SK-N-SH (cell line): ENCODE results near the gene EIF4G1. TPM values are rescaled to one million over a fixed set of nuclear protein-coding genes. Genes with fewer than 3 reads are reported as not detected.

ENCODE experiments used
- CTCF ChIA-PET: fragments of 300-600, 350-600 bp; formaldehyde crosslinking; extraction: SDS; loops from one replicate; lab custom pipeline; 2021; lab: Yijun Ruan, JAX
- POLR2A ChIA-PET: fragments of 350-600 bp; sonication (Branson Sonifier 250); formaldehyde crosslinking; extraction: SDS; loops from one replicate; lab custom pipeline; 2020; ENCODE audit warnings: antibody characterized with exemption, inconsistent platforms; lab: Yijun Ruan, JAX
- DNase-seq: peaks from one replicate; pipeline ENCODE4 v3.0.0; 2012
- H2AFZ ChIP-seq: fragments of 200-600 bp; sonication (generic); 2 replicates; pipeline ENCODE4 v1.8.1; 2016; ENCODE audit warnings: antibody characterized with exemption, mild to moderate bottlenecking, low read depth
- H3F3A ChIP-seq: fragments of 200-600 bp; sonication (generic); replicated peaks from 2 replicates; pipeline ENCODE3; 2016; ENCODE audit warnings: antibody characterized with exemption, mild to moderate bottlenecking; ENCODE audit not compliant: insufficient read depth
- H3K27ac ChIP-seq, 2 experiments: fragments of 200-500 bp in 1 of 2; fragments of 200-600 bp in 1 of 2; sonication (Bioruptor generic) in 1 of 2; sonication (generic), shearing (Covaris generic) in 1 of 2; 2 replicates each; pipeline versions ENCODE4 v1.5.1 to v1.6.1; 2014 to 2016; ENCODE audit warnings: low read depth in 2 of 2, inconsistent platforms in 1 of 2, low read length in 1 of 2, mild to moderate bottlenecking in 1 of 2, mixed read lengths in 1 of 2
- H3K27me3 ChIP-seq: fragments of 200-600 bp; sonication (generic), shearing (Covaris generic); 2 replicates; pipeline ENCODE4 v1.6.1; 2016; ENCODE audit warnings: mixed run types; ENCODE audit not compliant: insufficient read depth
- H3K36me3 ChIP-seq, 2 experiments: fragments of 200-500 bp in 1 of 2; fragments of 200-600 bp in 1 of 2; sonication (Bioruptor generic) in 1 of 2; sonication (generic) in 1 of 2; replicated peaks in 1 of 2; 2 replicates each; pipeline versions ENCODE3 to v1.5.1; 2014 to 2016; ENCODE audit warnings: low read length in 1 of 2, mild to moderate bottlenecking in 1 of 2; ENCODE audit not compliant: insufficient read depth in 2 of 2, control insufficient read depth in 1 of 2
- H3K4me1 ChIP-seq, 2 experiments: fragments of 200-500 bp in 1 of 2; fragments of 200-600 bp in 1 of 2; sonication (Bioruptor generic) in 1 of 2; sonication (generic), shearing (Covaris generic) in 1 of 2; 2 replicates each; pipeline versions ENCODE4 v1.5.1 to v1.6.1; 2014 to 2016; ENCODE audit warnings: low read depth in 1 of 2, low read length in 1 of 2, mixed run types in 1 of 2; ENCODE audit not compliant: insufficient read depth in 2 of 2, control insufficient read depth in 1 of 2
- H3K4me2 ChIP-seq: fragments of 200-600 bp; sonication (generic), shearing (Covaris generic); 2 replicates; pipeline ENCODE4 v1.6.1; 2017; ENCODE audit warnings: mixed run types
- H3K4me3 ChIP-seq, 2 experiments: fragments of 200-500 bp in 1 of 2; fragments of 200-600 bp in 1 of 2; sonication (Bioruptor generic) in 1 of 2; sonication (generic), shearing (Covaris generic) in 1 of 2; 2 replicates each; pipeline versions ENCODE4 v1.5.1 to v1.8.1; 2014 to 2016; ENCODE audit warnings: low read depth in 2 of 2, inconsistent platforms in 1 of 2, low read length in 1 of 2, mild to moderate bottlenecking in 1 of 2, mixed read lengths in 1 of 2, moderate library complexity in 1 of 2
- H3K79me2 ChIP-seq: fragments of 200-600 bp; sonication (generic); 2 replicates; pipeline ENCODE4 v1.8.1; 2017; ENCODE audit warnings: mild to moderate bottlenecking; ENCODE audit not compliant: insufficient read depth
- H3K9ac ChIP-seq: fragments of 200-600 bp; sonication (generic); 2 replicates; pipeline ENCODE4 v1.6.1; 2017; ENCODE audit warnings: mixed run types
- H3K9me2 ChIP-seq: fragments of 200-600 bp; sonication (generic); 2 replicates; pipeline ENCODE4 v1.6.1; 2017; ENCODE audit warnings: mixed run types
- H3K9me3 ChIP-seq: fragments of 200-600 bp; sonication (generic); 2 replicates; pipeline ENCODE4 v1.6.1; 2017; ENCODE audit warnings: mixed run types, mild to moderate bottlenecking, moderate library complexity
- H4K20me1 ChIP-seq: fragments of 200-600 bp; sonication (generic); 2 replicates; pipeline ENCODE4 v1.6.1; 2017; ENCODE audit warnings: mild to moderate bottlenecking, mixed run types; ENCODE audit not compliant: insufficient read depth
- CHD2 ChIP-seq: fragments of 150-350 bp; IDR thresholded peaks from 2 replicates; pipeline ENCODE4 v1.6.1; 2018; ENCODE audit warnings: low read length; ENCODE audit not compliant: partially characterized antibody
- ELF1 ChIP-seq: IDR thresholded peaks from 2 replicates; pipeline ENCODE4 v1.4.0; 2012
- FOXJ3 ChIP-seq: sonication (generic); formaldehyde crosslinking; IDR thresholded peaks from 2 replicates; pipeline ENCODE4 v1.5.1; 2020; ENCODE audit warnings: mild to moderate bottlenecking, missing genetic modification reagents
- MEF2A ChIP-seq: IDR thresholded peaks from 2 replicates; pipeline ENCODE4 v1.4.0; 2012; ENCODE audit warnings: low read depth, borderline replicate concordance
- POLR2AphosphoS5 ChIP-seq: IDR thresholded peaks from 2 replicates; pipeline ENCODE4 v1.6.1; 2012; ENCODE audit warnings: low read depth, low read length
- RAD21 ChIP-seq: IDR thresholded peaks from 2 replicates; pipeline ENCODE4 v1.6.1; 2012; ENCODE audit warnings: mild to moderate bottlenecking, low read length
- RCOR1 ChIP-seq: fragments of 150-350 bp; IDR thresholded peaks from 2 replicates; pipeline ENCODE4 v1.6.1; 2017; ENCODE audit warnings: antibody characterized with exemption, low read length
- RFX5 ChIP-seq: IDR thresholded peaks from 2 replicates; pipeline ENCODE4 v1.6.1; 2012; ENCODE audit warnings: mild to moderate bottlenecking, improper control_type of control experiment, low read length
- RXRA ChIP-seq: IDR thresholded peaks from 2 replicates; pipeline ENCODE4 v1.4.0; 2012; ENCODE audit warnings: low read depth, mild to moderate bottlenecking, borderline replicate concordance
- SIN3A ChIP-seq: IDR thresholded peaks from 2 replicates; pipeline ENCODE4 v1.6.1; 2012; ENCODE audit warnings: low read depth, mild to moderate bottlenecking, low read length, moderate library complexity, borderline replicate concordance
- TAF1 ChIP-seq: IDR thresholded peaks from 2 replicates; pipeline ENCODE4 v1.6.1; 2012; ENCODE audit warnings: low read depth, mild to moderate bottlenecking, low read length, moderate library complexity, borderline replicate concordance
- YY1 ChIP-seq: IDR thresholded peaks from 2 replicates; pipeline ENCODE4 v1.4.0; 2012; ENCODE audit warnings: low read depth, mild to moderate bottlenecking
- WGBS: methylation state at CpG from one replicate; pipeline ENCODE4 v1.1.6; 2017; ENCODE audit warnings: low lambda C conversion rate; 5-methylcytosine and 5-hydroxymethylcytosine counted together
- polyA plus RNA-seq, 3 experiments: library from polyadenylated mRNA; depleted of rRNA; stranded (reverse); fragments of >200 nt; gene quantifications; 2 replicates each; pipeline ENCODE4 v1.2.3, GENCODE V29; 2012
- TF ChIP-seq, protein P1 (sequence below): IDR thresholded peaks from 2 replicates; pipeline ENCODE4 v1.4.0; 2012; ENCODE audit warnings: low read depth
- TF ChIP-seq, protein P2 (sequence below): IDR thresholded peaks from 2 replicates; pipeline ENCODE4 v1.4.0; 2012; ENCODE audit warnings: low read depth, borderline replicate concordance
- TF ChIP-seq, protein P3 (sequence below): IDR thresholded peaks from 2 replicates; pipeline ENCODE4 v1.4.0; 2012; ENCODE audit warnings: low read depth, borderline replicate concordance
- TF ChIP-seq, protein P4 (sequence below): fragments of 200-600 bp; sonication (generic); IDR thresholded peaks from 2 replicates; pipeline ENCODE4 v1.6.1; 2017; ENCODE audit warnings: antibody characterized with exemption, mild to moderate bottlenecking, moderate library complexity

Gene EIF4G1
- polyA plus RNA-seq, 1 of the 3 experiments (the other 2 are of a cell fraction), result 262 TPM

DNA sequence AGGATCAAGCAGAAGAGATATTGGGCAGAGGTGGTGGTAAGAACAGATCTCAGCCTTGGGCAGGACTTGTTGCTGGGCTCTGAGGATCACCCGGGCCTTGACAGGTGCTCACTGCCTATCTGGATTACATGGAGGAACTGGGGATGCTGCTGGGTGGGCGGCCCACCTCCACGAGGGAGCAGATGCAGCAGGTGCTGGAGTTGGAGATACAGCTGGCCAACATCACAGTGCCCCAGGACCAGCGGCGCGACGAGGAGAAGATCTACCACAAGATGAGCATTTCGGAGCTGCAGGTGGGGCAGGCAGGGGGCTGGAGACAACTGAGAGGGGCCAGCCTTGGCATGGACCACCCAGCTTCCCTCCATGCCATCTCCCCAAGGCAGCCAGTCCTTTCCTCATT, 30.7 kb upstream of the EIF4G1 start:
- H4K20me1 ChIP-seq, result no peaks in the 10 kb centered on the region
- no peaks in the 10 kb centered on the region for H3K79me2 ChIP-seq
- H3K9me2 ChIP-seq, result no peaks in the 10 kb centered on the region
- POLR2A ChIA-PET, result no interaction called here
- DNase-seq, result no peak
- no peak overlapping the region for H3K4me2 ChIP-seq
- no peak overlapping the region for H3K27ac ChIP-seq
- H3K9ac ChIP-seq, result no peak overlapping the region
- H3K27me3 ChIP-seq, result peaks cover 3% of the 10 kb centered on the region; the same call in 1 of the 2 replicates
- no peaks in the 10 kb centered on the region for H3K36me3 ChIP-seq
- H3K9me3 ChIP-seq, result no peaks in the 10 kb centered on the region
- H3K4me1 ChIP-seq, result peaks cover 0 to 4% of the 10 kb centered on the region in 2 experiments; a peak in 1 of 4 replicates
- WGBS, result 69% methylated on average over 3 of the region's 8 CpGs
- peaks cover 4% of the 10 kb centered on the region for H3F3A ChIP-seq
- TF ChIP-seq RAD21, result no peak
- TF ChIP-seq, protein P1, sequence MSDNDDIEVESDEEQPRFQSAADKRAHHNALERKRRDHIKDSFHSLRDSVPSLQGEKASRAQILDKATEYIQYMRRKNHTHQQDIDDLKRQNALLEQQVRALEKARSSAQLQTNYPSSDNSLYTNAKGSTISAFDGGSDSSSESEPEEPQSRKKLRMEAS, result no peak
- TF ChIP-seq RXRA, result no peak
- TF ChIP-seq, protein P2, sequence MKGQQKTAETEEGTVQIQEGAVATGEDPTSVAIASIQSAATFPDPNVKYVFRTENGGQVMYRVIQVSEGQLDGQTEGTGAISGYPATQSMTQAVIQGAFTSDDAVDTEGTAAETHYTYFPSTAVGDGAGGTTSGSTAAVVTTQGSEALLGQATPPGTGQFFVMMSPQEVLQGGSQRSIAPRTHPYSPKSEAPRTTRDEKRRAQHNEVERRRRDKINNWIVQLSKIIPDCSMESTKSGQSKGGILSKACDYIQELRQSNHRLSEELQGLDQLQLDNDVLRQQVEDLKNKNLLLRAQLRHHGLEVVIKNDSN, result no peak
- no peak for TF ChIP-seq POLR2AphosphoS5
- TF ChIP-seq RFX5, result no peak
- no peak for TF ChIP-seq SIN3A
- no peak for TF ChIP-seq TAF1
- no peak for TF ChIP-seq ELF1
- TF ChIP-seq FOXJ3 (CRISPR knock-in tag), result no peak
- no peak for TF ChIP-seq CHD2
- TF ChIP-seq YY1, result no peak
- TF ChIP-seq RCOR1, result no peak
- TF ChIP-seq, protein P3, sequence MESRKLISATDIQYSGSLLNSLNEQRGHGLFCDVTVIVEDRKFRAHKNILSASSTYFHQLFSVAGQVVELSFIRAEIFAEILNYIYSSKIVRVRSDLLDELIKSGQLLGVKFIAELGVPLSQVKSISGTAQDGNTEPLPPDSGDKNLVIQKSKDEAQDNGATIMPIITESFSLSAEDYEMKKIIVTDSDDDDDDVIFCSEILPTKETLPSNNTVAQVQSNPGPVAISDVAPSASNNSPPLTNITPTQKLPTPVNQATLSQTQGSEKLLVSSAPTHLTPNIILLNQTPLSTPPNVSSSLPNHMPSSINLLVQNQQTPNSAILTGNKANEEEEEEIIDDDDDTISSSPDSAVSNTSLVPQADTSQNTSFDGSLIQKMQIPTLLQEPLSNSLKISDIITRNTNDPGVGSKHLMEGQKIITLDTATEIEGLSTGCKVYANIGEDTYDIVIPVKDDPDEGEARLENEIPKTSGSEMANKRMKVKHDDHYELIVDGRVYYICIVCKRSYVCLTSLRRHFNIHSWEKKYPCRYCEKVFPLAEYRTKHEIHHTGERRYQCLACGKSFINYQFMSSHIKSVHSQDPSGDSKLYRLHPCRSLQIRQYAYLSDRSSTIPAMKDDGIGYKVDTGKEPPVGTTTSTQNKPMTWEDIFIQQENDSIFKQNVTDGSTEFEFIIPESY, result no peak
- TF ChIP-seq, protein P4, sequence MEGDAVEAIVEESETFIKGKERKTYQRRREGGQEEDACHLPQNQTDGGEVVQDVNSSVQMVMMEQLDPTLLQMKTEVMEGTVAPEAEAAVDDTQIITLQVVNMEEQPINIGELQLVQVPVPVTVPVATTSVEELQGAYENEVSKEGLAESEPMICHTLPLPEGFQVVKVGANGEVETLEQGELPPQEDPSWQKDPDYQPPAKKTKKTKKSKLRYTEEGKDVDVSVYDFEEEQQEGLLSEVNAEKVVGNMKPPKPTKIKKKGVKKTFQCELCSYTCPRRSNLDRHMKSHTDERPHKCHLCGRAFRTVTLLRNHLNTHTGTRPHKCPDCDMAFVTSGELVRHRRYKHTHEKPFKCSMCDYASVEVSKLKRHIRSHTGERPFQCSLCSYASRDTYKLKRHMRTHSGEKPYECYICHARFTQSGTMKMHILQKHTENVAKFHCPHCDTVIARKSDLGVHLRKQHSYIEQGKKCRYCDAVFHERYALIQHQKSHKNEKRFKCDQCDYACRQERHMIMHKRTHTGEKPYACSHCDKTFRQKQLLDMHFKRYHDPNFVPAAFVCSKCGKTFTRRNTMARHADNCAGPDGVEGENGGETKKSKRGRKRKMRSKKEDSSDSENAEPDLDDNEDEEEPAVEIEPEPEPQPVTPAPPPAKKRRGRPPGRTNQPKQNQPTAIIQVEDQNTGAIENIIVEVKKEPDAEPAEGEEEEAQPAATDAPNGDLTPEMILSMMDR, result no peak
- no peak for TF ChIP-seq MEF2A
- TF ChIP-seq, all 33 proteins: peak for 0
- Histone ChIP-seq H2AFZ (no peak overlapping the region), H3K4me3 (no peak overlapping the region)
- CTCF ChIA-PET, result interaction anchor here (0.8 to 2.2 kb wide), 11 partner anchors 10 to 391 kb away, joined by 3 to 15 read pairs (median 4); partner anchors contain the start of genes ABCC5 and FAM131A
